Fibroblast of the aortic adventitia (primary cell): ENCODE measurements around the gene TMEM63C. TPM values are rescaled to one million over a fixed set of nuclear protein-coding genes. Genes with fewer than 3 reads are reported as not detected.

Source experiments
- DNase-seq: peaks from one replicate; pipeline ENCODE4 v3.0.0-alpha.2; 2010; ENCODE audit warnings: low read depth
- H3K4me3 ChIP-seq: 2 replicates; pipeline ENCODE4 v1.5.1; 2011; ENCODE audit warnings: low read depth, mild to moderate bottlenecking, control low read depth, low read length, moderate library complexity
- total RNA-seq: library from RNA; depleted of rRNA; stranded (reverse); fragments of >200 nt; gene quantifications from 2 replicates; pipeline ENCODE4 v1.2.3, GENCODE V29; 2012; ENCODE audit warnings: low replicate concordance
- TF ChIP-seq, protein P1 (sequence below): IDR thresholded peaks from 2 replicates; pipeline ENCODE4 v1.5.1; 2011; ENCODE audit warnings: mild to moderate bottlenecking, low read length, control low read depth, inconsistent platforms; ENCODE audit not compliant: insufficient read depth

TMEM63C gene
- total RNA-seq, 1 donor, result not detected

DNA sequence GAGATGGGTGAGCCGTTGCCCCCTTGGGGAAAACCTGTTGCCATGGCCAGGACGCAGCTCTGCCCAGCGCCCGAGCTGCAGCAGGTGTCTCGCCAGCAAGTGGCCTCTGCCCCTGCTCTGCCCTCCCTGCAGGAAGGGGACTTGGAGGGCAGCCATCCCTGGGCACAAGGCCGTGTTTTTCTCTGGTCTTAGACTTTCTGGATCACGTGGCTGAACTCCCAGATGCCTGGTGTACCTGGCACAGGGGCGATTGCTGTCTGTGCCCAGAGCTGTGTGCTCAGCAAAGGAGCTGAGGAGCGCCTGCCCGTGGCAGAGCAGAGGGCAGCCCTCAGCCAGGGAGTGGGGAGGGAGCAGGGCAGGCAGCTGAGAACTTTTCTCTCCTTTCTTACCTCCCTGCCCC, 38.0 kb downstream of the TMEM63C start:
- TF ChIP-seq, protein P1, sequence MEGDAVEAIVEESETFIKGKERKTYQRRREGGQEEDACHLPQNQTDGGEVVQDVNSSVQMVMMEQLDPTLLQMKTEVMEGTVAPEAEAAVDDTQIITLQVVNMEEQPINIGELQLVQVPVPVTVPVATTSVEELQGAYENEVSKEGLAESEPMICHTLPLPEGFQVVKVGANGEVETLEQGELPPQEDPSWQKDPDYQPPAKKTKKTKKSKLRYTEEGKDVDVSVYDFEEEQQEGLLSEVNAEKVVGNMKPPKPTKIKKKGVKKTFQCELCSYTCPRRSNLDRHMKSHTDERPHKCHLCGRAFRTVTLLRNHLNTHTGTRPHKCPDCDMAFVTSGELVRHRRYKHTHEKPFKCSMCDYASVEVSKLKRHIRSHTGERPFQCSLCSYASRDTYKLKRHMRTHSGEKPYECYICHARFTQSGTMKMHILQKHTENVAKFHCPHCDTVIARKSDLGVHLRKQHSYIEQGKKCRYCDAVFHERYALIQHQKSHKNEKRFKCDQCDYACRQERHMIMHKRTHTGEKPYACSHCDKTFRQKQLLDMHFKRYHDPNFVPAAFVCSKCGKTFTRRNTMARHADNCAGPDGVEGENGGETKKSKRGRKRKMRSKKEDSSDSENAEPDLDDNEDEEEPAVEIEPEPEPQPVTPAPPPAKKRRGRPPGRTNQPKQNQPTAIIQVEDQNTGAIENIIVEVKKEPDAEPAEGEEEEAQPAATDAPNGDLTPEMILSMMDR, result no peak
- DNase-seq, result no peak
- no peak overlapping the region for H3K4me3 ChIP-seq

DNA sequence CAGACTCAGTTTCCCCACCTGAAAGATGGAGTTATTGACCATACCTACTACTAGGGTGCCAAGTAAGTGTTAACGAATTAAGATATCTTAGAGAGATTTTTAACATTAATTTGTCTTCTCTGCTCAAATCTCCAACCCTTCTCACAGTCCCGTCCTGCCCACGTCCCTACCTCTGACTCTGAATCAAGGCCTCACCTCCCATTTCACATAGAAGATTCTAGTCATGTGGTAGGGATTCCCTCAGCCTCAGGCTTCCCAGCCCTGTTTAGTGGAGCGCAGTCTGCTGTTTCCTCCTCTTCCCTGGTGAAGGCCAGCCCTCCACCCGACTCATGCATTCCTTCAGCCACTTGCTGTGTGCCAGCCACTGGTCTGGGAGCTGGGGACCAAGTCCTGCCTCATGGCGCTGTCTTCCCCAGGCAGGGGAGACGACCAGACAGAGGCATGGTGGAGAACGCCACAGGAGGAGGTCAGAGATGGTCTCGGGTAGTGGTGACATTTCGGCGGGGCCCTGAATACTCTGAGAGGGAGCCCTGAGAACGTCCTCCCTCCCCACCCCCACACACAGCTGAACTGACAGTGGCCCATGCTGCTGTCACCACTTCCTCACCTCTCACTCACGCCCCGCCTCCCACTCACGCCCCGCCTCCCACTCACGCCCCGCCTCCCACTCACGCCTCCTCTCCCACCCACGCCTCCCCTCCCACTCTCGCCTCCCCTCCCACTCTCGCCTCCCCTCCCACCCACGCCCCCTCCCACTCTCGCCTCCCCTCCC, 38.8 kb downstream of the TMEM63C start:
- no peak for DNase-seq
- TF ChIP-seq, protein P1, result no peak
- no peak overlapping the region for H3K4me3 ChIP-seq

DNA sequence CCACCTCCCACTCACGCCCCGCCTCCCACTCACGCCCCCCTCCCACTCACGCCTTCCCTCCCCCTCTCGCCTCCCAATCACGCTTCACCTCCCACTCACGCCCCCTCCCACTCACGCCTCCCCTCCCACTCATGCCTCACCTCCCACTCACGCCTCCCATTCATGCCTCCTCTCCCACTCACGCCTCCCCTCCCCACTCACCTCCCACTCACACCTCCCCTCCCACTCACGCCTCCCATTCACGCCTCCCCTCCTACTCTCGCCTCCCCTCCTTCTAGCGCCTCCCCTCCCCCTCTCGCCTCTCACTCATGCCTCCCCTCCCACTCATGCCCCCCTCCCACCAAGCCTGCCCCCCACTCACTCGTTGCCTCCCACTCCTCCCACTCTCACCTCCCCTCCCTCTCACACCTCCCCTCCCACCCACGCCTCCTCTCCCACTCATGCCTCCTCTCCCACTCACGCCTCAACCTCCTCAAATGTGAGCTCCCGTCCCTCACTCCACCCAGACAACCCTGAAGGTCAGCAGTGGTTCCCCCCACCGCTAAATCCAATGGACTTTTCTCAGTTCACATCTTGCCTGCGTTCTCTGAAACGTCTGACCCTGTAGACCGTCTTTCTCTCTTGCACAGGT, 39.8 kb downstream of the TMEM63C start:
- TF ChIP-seq, protein P1, result no peak
- H3K4me3 ChIP-seq, result no peak overlapping the region
- DNase-seq, result no peak

DNA sequence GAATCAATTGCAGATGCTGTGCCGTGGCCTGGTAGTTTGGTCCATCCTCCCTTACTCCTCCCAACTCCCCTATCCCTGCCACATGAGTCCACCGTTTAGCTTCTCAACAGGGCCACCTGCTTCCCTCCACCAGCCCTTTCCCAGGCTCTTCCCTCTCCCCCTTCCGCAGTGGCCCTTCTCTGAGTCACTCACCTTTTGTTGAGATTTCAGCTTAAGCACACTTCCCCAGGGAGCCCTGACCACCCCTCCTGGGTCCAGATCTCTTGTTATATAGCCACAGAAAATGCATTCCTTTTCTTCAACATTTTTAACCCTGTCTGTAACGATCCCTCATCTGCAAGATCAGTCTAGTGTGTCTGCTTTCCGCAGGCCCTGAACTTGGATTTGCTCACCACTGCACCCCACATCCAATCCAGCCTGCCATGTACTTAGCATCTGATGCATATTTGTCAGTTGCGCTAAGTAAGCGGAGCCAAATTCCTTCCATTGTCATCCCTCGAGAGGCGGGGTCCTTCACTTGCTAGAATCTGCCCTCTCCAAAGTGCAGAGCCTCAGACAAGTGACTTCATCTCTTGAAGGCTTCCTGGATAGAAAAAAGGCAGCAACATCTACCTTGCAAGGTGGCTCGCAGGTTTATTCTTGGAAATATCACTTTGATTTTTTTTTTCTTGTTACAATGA, 41.1 kb downstream of the TMEM63C start:
- DNase-seq, result no peak
- TF ChIP-seq, protein P1, result no peak
- no peak overlapping the region for H3K4me3 ChIP-seq

DNA sequence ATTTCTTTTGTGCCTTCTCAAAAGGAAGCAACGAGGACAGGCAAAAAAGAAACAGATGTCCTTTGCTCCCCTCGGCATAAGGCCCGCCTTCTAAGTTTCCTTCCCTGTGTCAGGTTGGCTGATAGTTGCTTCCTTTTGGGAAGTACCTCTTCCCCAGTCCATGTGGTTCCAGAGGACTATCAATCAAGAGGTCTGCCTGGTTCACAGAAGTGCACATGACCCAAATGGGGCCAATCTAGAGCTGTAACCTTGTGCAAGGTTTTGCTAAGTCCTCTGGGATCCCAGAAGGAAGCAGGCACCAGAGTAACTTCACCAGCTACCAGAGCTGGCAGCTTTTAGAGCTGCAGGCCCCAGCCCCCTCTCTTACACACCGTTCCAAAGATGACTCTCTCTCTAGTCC, 42.6 kb downstream of the TMEM63C start:
- no peak overlapping the region for H3K4me3 ChIP-seq
- TF ChIP-seq, protein P1, result no peak
- no peak for DNase-seq

DNA sequence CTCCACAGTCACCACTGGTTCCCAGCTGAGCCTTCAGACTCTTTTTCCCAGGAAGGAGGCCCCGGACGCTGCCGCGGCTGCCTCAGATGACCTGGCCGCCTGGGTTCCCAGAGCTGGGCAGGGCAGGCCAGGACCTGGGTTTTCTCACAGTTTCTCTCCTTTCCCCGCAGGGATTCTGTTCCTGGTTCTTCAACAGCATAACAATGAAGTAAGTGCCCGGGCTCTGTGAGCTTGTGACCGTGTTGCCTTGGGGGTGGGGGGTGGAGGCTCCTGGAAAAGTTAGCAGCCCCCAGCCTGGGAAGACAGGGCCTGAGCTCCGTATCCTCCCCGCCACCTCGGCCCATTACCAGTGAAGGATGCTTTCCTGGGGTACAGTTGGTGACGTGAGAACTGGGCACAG, 43.7 kb downstream of the TMEM63C start:
- TF ChIP-seq, protein P1, result no peak
- no peak overlapping the region for H3K4me3 ChIP-seq

More for the DNA sequence above, 43.7 kb downstream of the TMEM63C start:
- DNase-seq, result no peak
